NCI-H2107 (cell line): ENCODE measurements around the gene PCDH15.

Source experiments
- DNase-seq: peaks from one replicate; lab custom pipeline; 2025; lab: John Stamatoyannopoulos, UW

The PCDH15 gene

GRCh38 chr10:54130394-54130793 lies 670.6 kb downstream of the PCDH15 start:
- DNase-seq: no peak

- no peak for DNase-seq
These were observed 675.8 kb downstream of the PCDH15 start for GRCh38 chr10:54125098-54125747.

GRCh38 chr10:54124209-54124885 lies 676.7 kb downstream of the PCDH15 start:
- no peak for DNase-seq

GRCh38 chr10:54120806-54121205 lies 680.2 kb downstream of the PCDH15 start:
- DNase-seq: no peak

GRCh38 chr10:54108961-54109360 lies 692.1 kb downstream of the PCDH15 start:
- DNase-seq: no peak

- no peak for DNase-seq
These were observed 704.1 kb downstream of the PCDH15 start for GRCh38 chr10:54096892-54097291.

- no peak for DNase-seq
These were observed 706.7 kb downstream of the PCDH15 start for GRCh38 chr10:54094321-54094720.

GRCh38 chr10:54091237-54091636 lies 709.8 kb downstream of the PCDH15 start:
- no peak for DNase-seq

GRCh38 chr10:54081950-54082349 lies 719.1 kb downstream of the PCDH15 start:
- no peak for DNase-seq

- no peak for DNase-seq
These were observed 733.7 kb downstream of the PCDH15 start for GRCh38 chr10:54067361-54067760.

GRCh38 chr10:54066646-54067045 lies 734.4 kb downstream of the PCDH15 start:
- no peak for DNase-seq

- no peak for DNase-seq
These were observed 735.9 kb downstream of the PCDH15 start for GRCh38 chr10:54065106-54065505.

- DNase-seq: no peak
These were observed 736.8 kb downstream of the PCDH15 start for GRCh38 chr10:54064215-54064614.

GRCh38 chr10:54063514-54063913 lies 737.5 kb downstream of the PCDH15 start:
- DNase-seq: no peak

GRCh38 chr10:54060572-54060971 lies 740.5 kb downstream of the PCDH15 start:
- DNase-seq: no peak

GRCh38 chr10:54057357-54057756 lies 743.7 kb downstream of the PCDH15 start:
- DNase-seq: no peak

GRCh38 chr10:54026340-54026739 lies 774.7 kb downstream of the PCDH15 start:
- DNase-seq: no peak

- no peak for DNase-seq
These were observed 789.9 kb downstream of the PCDH15 start for GRCh38 chr10:54011117-54011516.

GRCh38 chr10:54010337-54010933 lies 790.6 kb downstream of the PCDH15 start:
- no peak for DNase-seq

- no peak for DNase-seq
These were observed 791.4 kb downstream of the PCDH15 start for GRCh38 chr10:54009672-54010071.

- DNase-seq: no peak
These were observed 799.0 kb downstream of the PCDH15 start for GRCh38 chr10:54002077-54002476.

GRCh38 chr10:53997953-53998352 lies 803.1 kb downstream of the PCDH15 start:
- no peak for DNase-seq

GRCh38 chr10:53990799-53991238 lies 810.2 kb downstream of the PCDH15 start:
- DNase-seq: no peak
